GM21360 (cell line): ENCODE data around the gene ABLIM2.

Source experiments
- ATAC-seq: cut with Tn5 transposase; IDR thresholded peaks from one replicate; pipeline ENCODE4 v1.9.1; 2021; ENCODE audit warnings: mild to moderate bottlenecking, moderate library complexity; ENCODE audit not compliant: unreplicated experiment

The ABLIM2 gene

DNA sequence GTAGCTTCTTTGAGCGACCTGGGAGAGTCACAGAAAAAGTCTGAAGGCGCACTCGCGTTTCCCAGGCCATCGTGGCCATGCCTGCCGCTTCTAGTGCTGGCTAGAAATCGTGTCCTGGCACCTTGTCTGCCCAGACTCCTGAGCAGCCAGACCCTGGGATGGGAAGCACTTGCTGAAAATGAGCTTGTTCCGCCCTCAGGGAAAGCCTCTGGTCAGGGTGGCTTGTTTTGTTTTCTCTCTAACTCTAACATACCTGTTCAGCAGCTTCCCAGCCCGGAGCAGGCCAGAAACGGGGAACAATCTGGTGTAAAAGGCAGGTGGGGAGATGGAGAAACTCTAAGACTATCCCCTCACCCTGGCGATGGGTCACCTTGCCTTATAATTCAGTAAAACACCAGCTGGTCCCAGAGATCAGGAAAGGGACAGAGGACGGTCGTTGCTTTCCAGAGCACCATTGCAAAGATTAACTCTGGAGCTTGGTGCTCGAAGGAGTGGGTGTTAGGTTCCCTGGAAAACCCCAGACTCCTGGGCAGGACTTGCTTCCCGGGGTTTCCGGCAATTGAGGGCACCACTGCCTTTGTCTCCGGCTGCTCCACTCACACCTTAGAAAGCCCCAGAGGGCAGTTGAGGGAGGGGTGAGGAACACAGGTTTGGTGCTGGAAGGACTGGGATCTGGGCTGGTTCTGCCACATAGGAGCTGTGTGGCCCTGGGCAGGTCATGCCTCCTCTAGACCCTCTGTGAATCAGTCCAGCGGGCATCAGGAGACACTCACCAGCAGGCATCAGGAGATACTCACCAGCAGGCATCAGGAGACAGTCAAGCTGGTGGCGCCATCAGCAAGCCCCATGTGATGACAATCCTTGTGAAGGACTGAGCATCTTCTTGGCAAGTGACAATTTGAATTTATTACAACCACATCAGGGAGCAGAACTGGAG lies 36.0 kb upstream of the ABLIM2 start:
- no peak for ATAC-seq

DNA sequence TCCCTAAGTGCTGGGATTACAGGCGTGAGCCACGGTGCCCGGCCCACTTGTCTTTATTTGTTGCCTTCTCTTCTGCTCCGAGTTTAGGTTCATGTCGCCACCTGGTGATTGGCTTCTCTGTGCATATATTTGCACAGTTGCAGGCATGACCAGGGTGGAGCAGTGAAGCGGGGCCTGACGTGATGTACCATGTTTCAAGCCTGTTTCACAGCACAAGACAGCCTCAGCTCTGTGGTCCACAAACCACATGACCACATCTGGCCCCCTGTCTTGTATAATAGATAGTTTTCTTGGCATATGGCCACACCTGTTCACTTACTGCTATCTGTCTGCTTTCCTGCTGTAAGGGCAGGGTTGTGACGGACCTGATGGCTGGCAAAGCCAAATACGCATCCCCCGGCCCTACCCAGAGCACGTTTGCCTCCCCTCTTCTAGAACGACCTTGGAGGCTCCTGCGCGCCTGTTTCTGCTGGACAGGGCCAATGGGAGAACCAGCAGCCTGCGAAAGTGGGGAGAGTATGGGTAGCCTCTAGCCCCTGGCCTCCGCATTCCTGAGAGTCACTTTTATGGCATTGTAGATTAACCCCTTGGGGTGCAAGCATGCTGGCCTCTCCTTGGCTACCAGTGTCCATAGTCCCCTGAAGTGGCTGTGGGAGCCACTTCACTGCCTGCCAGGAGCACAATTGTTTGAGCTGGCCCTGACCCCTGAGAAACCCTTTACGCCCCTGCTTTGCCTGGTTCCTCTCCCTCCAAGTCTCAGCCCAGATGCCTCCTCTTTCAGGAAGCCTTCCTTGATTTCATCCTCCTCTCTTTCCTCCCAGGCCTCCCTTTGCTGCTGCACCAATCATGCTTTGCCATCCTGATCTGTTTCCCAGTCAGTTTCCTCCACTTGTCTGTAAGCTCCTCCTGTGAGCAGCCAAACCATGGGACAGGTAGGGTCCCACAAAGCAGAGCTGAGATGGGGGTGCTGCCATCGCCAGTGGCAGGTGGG lies 34.4 kb upstream of the ABLIM2 start:
- peak; percentile 81 for ATAC-seq

DNA sequence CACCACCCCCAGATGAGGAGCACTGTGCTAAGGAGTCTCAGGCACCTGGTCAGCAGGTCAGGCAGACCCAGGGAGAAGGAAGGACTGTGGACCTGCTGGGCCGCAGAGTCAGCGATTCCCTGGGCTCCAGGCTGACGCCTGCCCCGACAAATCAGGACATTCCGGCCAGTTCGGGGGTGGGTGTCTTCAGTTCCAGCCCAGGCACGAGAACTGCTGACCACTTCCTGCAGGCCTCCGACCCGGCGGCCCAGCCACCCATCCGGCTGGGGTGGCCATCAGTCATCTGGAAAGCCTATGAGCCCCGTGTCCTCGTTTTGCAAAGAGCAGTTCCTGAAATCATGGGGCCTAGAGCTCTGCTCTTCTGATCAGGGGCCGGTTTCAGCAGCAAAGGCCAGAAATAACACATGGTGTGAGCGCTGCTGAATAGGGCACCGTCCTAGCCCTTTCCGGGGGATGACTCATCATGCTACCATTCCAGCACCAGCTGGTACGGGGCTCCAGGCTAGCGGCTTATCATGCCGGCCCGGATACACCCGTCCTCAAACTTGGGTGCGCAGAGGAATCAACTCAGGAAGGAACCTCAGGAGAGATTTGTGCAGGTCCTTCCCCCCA lies 32.6 kb upstream of the ABLIM2 start:
- no peak for ATAC-seq

DNA sequence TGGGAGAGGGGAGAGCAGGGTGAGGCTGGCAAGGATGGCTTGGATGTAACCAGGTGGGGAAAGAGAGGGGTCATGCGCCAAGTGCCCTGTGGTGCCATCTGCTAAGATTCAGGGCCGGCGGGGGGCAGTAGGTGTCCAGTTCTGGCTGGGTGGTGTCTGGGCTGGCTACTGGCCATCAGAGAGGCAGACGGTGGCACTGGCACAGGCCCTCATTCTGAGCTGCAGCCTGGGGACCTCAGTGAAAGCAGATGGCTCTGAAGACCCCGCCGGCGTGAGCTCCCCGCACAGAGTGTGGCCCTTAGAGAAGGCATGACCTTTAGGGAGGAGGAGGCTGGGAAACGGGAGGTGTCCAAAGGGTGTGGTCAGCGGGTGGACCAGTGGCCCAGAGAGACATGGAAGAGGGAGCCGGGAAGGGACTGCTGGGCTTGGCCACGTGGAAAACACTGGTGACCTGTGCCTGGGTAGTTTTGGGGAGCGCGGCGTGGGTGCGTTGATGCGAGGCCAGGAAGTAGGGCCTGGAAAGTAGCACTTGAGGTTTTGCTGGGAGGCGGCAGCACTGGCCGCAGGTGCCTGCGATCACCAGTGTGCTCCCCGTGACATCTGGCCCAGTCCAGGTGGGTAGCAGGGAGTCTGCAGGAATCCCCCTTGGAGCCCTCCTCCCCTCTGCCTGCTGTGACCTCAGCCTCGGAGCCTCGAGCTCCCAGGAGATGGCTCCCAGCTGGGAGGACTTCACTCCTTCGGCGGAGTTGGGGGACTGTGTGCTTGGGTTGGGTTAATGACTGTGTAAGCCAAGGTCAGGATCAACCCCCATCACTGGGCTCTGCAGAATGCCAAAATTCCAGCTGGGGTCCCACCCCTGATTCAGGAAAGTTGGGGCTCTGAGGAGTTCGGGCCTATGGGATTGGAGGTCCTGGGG lies 31.2 kb upstream of the ABLIM2 start:
- no peak for ATAC-seq

DNA sequence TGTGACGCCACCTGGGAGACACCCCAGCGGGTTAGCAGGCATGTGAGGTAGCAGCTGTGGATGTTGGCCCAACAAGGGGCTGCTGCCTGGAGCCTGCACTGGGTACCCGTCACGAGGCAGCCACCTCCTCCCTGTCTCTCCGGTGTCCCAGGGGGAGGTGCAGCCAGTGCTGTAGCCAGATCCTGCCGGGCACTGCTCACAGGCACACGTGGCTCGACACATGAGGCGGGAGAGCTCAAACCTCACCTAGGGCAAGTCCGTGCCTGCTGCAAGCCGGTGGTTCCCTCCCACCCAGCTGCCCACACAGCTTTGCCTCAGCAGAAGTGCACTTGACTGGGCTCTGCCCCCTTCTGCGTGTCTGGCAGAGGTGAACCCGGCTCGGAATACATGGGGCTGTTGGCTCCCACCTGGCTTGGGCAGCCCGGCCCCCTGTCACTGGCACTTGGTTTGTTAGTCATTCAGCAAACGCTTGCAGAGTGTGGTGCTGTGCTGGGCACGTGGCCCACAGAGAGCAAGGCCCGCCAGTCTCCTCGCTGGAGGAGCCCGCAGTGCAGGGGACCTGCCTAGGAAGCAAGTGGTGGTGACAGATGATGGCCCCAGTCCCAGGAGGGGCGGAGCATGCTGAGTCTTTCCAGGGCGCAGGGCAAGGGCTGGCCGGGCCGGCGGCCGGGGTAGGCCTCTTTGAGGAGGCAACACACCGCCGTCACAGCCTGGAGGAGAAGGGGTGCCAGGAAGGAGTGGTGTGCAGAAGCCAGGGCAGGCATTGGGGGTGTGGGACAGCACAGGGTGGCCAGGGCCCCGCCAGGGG lies 30.3 kb upstream of the ABLIM2 start:
- ATAC-seq, result no peak

DNA sequence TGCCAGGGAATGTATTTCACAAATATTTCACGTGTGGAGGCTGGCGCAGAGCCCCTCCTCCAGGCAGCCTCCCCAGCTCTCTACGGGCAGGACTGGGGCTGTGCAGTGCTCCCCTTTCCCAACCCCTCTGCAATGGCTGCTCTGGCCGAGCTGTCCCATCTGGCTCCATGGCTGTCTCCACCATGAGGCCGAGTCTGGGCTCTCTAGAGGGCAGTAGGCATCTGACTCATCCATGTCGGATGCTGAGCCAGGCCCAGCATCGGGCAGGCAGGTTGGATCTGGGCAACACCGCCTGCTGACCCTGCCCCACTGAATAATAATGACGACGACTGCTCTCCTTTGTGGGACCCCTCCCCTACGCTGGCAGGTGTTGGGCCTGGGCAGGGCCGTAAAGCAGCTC lies 29.5 kb upstream of the ABLIM2 start:
- no peak for ATAC-seq

DNA sequence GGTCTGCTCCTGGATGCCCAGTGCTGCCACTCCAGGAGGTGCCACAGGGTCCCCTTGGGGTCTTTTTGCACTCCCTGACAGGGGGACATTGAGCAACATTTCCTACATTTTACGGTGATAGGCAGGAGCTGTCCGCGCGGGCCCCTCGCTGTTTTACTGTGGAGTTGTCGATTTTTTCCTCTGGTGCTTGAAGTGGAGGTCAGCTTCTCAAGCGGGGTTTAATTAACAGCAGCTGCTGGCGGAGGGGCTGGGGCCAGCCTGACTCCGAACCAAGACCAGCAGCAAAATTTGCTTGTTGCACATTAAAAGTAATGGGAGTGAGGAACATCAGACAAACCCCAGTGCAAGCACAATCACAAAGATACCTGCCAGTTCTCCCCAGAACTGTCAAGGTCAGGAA lies 27.3 kb upstream of the ABLIM2 start:
- no peak for ATAC-seq

DNA sequence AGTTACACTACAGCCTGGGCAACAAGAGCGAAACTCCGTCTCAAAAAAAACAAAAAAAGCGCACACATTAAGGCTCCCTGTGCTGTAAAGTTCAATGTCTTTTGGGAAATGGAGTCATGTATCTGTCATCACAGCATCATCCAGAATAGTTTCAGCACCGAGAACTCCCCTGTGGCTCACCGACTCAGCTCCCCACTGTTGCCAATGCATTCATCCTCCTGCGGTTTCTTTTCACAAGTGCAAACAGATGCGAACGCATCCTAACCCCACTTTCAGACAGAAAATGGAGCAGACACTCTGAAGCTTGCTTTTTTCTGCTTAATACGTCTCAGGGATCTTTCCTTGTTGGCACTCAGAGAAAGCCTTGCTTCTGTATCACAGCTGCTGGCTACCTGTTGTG lies 26.7 kb upstream of the ABLIM2 start:
- no peak for ATAC-seq

DNA sequence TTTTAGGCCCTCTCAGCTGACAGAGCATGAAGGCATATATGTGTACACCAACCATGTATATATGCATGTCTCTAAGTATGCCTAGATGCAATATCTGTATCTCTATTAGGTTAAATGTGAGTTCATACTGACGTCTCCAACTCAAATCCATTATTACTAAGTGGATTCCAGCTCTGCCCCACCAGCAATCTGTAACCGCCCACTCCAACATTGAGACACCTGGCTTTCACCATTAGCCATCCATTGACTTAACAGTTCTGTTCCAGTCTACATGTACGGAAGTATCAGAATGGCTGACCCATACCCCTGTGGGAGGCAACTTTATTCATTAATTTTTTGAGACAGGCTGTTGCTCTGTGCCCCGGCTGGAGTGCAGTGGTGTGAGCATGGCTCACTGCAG lies 25.4 kb upstream of the ABLIM2 start:
- no peak for ATAC-seq

DNA sequence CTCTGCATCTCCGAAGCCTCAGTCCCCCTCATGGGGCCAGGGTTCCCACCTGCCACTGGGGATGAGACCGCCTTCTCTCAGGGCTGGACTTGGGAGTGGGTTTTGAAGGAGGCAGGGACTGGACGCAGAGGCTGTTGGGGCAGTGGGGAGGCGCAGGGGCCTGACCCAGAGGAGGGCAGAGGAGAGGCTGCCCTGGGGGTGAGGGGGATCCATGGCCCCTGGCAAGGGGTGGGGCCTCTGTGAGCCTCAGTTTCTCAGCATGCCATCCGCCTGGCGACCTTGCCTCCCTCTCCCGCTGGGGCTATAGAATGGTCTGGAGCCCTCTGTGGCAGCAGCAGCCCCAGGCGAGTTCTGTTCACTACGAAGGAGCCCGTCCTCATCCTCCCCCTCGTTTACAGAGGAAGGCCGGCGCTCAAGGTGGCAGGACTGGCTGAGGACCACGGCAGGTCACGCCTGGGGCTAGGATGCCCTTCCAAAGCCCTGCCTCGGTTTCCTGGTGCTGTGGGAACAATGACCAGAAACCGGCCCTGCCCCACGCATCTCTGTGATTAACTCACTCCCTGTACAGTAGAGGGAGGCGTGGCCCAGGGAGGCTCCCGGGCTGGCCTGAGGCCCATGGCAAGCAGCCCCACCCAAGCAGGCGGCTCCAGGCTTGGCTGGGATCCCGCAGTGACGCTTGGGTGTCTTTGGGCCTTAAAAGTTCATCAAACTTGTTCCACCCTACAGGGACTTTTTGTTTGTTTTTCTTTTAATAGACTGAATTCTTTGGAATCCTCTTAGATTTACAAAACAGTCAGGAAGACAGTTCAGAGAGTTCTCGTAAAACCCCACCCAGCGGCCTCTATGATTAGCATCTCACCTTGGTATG lies 24.5 kb upstream of the ABLIM2 start:
- no peak for ATAC-seq

DNA sequence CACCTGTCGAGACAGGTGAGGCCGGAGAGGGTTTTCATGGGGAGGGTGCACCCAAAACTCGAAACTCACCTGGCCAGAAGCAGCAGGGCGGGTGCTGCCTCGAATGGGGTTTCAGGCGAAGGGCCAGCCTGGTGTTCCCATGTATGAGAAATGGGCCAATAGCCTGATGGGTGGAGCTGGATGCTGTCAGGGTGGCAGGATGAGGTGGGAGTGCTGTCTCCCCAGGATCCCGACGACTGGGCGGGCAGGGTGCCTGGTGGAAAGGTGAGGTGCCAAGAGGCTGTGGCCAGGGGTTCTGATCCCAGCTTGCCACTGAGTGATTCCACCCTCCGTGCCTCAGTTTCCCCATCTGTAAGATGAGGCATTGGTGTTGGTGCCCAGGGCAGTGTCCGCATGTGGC lies 23.7 kb upstream of the ABLIM2 start:
- no peak for ATAC-seq

DNA sequence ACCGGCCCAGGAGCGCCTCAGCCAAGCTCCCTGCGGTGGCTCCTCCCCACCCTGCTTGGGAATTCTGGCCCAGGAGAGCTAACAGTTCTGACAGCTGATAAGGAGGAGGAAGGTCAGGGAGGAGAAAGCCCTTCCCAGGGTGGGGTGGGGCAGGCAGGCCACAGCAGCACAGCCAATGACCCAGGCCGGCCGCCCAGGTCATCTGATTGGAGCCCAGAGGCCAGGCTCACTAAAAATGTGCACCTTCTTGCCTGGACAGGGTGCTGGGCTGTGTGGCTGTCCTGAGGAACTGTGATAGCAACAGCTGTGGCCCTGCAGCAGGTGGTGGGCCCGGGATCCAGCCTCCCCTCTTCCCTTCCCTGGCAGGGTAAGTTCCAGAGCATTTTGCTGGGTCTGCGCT lies 23.2 kb upstream of the ABLIM2 start:
- ATAC-seq, result no peak

DNA sequence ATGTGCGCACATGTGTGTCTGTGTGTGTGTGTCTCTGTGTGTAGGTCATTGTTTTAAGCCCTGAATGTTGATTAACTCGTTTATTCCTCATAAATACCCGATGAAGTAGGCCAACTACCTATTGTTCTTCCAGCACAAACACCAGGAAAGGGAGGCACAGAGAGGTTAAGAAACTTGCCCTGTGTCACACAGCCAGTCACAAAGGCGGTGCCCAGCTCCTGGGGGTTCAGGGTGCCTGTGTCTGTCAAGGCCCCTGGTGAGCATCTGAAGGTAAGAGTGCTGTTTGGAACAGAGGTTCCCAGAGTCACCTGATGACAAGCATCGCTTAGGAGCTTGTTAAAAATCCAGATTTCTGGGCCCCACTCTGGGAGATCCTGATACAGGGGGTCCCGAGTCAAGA lies 22.5 kb upstream of the ABLIM2 start:
- no peak for ATAC-seq

DNA sequence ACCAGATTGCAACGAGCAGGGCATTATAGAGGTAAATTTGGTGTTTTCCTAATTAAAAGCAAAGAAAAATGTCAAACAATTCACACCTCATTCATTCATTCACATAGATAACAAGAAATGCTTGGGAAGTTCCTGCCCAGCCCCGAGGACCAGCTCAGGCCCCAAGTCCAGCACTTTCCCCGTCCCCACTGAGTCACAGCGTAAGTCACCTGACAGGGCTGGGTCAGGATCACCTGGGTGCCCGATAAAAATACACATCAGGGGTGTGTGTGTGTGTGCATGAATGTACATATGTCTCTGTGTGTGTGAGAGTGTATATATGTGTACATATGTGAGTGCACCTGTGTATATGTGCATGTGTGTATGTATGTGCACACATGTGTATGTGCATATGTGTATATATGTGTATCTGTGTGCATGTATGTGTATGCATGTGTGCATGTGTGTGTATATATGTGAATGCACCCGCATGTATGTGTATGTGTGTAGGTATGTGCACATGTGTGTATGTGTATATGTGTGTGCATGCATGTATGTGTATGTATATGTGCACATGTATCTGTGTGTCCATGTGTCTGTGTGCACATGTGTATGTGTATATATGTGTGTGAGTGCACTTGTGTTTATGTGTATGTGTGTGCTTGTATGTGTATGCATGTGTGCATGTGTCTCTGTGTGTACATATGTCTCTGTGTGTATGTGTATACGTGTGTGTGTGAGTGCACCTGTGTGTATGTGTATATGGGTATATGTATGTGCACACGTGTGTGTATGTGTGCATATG lies 21.9 kb upstream of the ABLIM2 start:
- ATAC-seq, result no peak

DNA sequence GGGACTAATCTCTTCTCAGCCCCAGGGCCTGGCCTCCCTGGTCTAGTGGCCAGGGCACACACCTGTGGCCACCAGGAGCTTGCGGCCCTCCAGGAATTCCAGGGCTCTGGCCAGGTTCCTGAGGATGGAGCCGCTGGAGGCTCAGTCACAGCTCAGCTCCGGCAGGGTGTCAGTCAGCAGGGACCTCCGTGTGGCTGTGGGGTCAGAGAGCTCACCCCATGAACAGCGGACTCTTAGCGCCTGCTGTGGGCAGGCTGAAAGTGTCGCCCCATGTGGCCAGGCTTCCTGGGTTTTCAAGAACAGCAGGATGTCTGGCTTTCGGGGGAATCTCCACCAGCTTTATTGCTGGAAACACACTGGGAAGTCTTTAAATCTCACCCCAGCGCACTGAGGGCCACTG lies 21.2 kb upstream of the ABLIM2 start:
- ATAC-seq, result no peak

DNA sequence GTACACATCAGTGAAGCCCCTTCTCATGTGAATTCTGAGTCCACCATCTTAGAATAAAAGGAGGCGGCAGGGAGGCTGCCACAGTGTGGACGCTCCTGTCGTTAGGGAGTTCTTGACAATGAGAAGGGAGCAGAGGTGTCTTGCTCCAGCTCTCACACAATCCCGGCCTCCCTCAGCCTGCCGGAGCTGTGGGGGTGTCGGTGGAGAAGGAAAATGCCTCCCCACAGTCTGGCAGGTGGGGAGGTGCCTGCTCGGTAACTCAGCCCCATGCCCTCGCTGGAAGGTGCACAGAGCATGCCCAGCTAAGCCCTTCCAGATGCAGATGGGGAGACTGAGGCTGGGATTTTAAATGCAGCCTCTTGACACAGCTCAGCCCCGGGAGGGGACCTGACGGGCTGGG lies 20.5 kb upstream of the ABLIM2 start:
- ATAC-seq, result no peak

DNA sequence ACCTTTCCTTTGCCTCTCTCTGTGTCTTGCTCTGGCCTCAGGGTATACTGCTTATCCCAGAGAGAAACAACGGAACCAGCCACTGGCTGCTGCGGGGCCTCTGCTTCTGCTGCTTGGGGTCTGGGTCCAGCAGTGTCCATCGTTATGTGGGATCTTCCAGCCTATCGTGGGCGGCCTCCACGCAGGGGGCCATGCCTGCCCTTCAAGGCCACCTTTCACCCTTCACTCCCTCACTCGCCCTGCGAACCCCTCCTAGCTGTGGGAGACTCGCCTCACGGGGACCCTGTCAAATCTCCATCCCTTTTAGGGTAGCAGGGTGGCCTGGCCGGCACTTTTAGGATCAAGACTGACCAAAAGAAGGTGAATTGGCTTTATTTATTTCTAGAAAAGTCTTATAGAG lies 19.3 kb upstream of the ABLIM2 start:
- no peak for ATAC-seq

DNA sequence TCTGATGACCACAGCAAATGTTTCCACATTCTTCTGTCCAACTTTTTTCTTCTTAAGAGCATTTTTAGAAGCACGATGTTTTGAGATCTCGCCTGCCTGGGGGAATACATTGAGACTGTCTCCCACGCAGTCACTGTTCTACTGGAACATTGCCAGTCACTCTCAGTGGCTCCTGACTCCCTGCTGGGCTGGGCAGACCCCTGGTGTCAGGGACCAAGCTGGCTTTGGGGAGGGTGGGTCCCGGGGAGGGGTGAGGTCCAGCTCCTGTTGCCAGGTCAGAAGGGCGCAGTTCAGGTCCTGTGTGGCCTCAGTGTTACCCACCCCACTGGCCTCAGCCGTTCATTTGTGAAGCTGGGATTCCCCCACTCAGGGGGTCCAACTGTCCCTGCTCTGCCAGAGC lies 18.9 kb upstream of the ABLIM2 start:
- ATAC-seq, result no peak
